Osteoblast (primary cell): ENCODE data around the gene NR2C1. TPM values are rescaled to one million over a fixed set of nuclear protein-coding genes. Genes with fewer than 3 reads are reported as not detected.
A peak's percentile ranks its signal among the peaks of the same experiment; 100 is the strongest.

Experiments used
- DNase-seq: peaks from one replicate; pipeline ENCODE4 v3.0.0; 2011; ENCODE audit warnings: low spot score, mixed read lengths; ENCODE audit not compliant: insufficient read length; ENCODE audit errors: missing footprints
- H2AFZ ChIP-seq: 2 replicates; pipeline ENCODE4 v1.6.0; 2011; ENCODE audit warnings: mild to moderate bottlenecking, low read length
- H3K27ac ChIP-seq: 2 replicates; pipeline ENCODE4 v1.5.1; 2011; ENCODE audit warnings: mild to moderate bottlenecking, low read depth, low read length, moderate library complexity
- H3K27me3 ChIP-seq: 2 replicates; pipeline ENCODE4 v1.6.0; 2012; ENCODE audit warnings: mild to moderate bottlenecking, control low read depth, inconsistent platforms, low read length, moderate library complexity; ENCODE audit not compliant: insufficient read depth
- H3K36me3 ChIP-seq: 2 replicates; pipeline ENCODE4 v1.5.1; 2011; ENCODE audit warnings: mild to moderate bottlenecking, low read length, control low read depth, moderate library complexity; ENCODE audit not compliant: insufficient read depth
- H3K4me1 ChIP-seq: 2 replicates; pipeline ENCODE4 v1.5.1; 2011; ENCODE audit warnings: mild to moderate bottlenecking, low read length, control low read depth, moderate library complexity; ENCODE audit not compliant: insufficient read depth
- H3K4me2 ChIP-seq: 2 replicates; pipeline ENCODE4 v1.6.0; 2011; ENCODE audit warnings: mild to moderate bottlenecking, low read length; ENCODE audit not compliant: insufficient read depth
- H3K4me3 ChIP-seq: fragments of 200-600 bp; sonication (generic); 3 replicates; pipeline ENCODE4 v1.5.1; 2012; ENCODE audit warnings: mild to moderate bottlenecking, low read length, inconsistent platforms; ENCODE audit not compliant: insufficient read depth
- H3K79me2 ChIP-seq: 2 replicates; pipeline ENCODE4 v1.6.0; 2012; ENCODE audit warnings: mild to moderate bottlenecking, low read length, control low read depth, inconsistent platforms; ENCODE audit not compliant: insufficient read depth
- H3K9me3 ChIP-seq: 2 replicates; pipeline ENCODE4 v1.5.1; 2011; ENCODE audit warnings: low read depth, low read length, control low read depth
- H4K20me1 ChIP-seq: 2 replicates; pipeline ENCODE4 v1.6.0; 2012; ENCODE audit warnings: mild to moderate bottlenecking, low read length, control low read depth; ENCODE audit not compliant: insufficient read depth
- CTCF ChIP-seq: IDR thresholded peaks from 2 replicates; pipeline ENCODE4 v1.5.1; 2011; ENCODE audit warnings: mild to moderate bottlenecking, low read depth, low read length, moderate library complexity; ENCODE audit errors: extremely low read depth
- total RNA-seq: library from RNA; depleted of rRNA; stranded (reverse); fragments of >200 nt; gene quantifications from 2 replicates; pipeline ENCODE4 v1.2.3, GENCODE V29; 2012

Gene NR2C1
- total RNA-seq, 1 donor, result 22.1 TPM

GRCh38 chr12:95114766-95115405, 41.5 kb upstream of the NR2C1 start:
- Histone ChIP-seq H3K4me2 (no peak overlapping the region), H3K27me3 (no peaks in the 10 kb centered on the region), H2AFZ (no peak overlapping the region), H3K4me3 (no peak overlapping the region), H4K20me1 (no peaks in the 10 kb centered on the region), H3K27ac (no peak overlapping the region), H3K4me1 (peaks cover 30% of the 10 kb centered on the region), H3K36me3 (no peaks in the 10 kb centered on the region), H3K9me3 (no peaks in the 10 kb centered on the region), H3K79me2 (no peaks in the 10 kb centered on the region)
- no peak for TF ChIP-seq CTCF
- DNase-seq, result peak; percentile 6

GRCh38 chr12:95107362-95107761, 33.9 kb upstream of the NR2C1 start:
- TF ChIP-seq CTCF, result no peak
- no peak for DNase-seq
- H3K27me3 ChIP-seq, result no peaks in the 10 kb centered on the region
- H3K36me3 ChIP-seq, result peaks cover 12% of the 10 kb centered on the region
- H3K79me2 ChIP-seq, result no peaks in the 10 kb centered on the region
- no peaks in the 10 kb centered on the region for H4K20me1 ChIP-seq
- no peak overlapping the region for H3K27ac ChIP-seq
- H3K4me2 ChIP-seq, result no peak overlapping the region
- peaks cover 13% of the 10 kb centered on the region for H3K4me1 ChIP-seq
- H2AFZ ChIP-seq, result no peak overlapping the region
- no peak overlapping the region for H3K4me3 ChIP-seq
- no peaks in the 10 kb centered on the region for H3K9me3 ChIP-seq

GRCh38 chr12:95105540-95105939, 32.1 kb upstream of the NR2C1 start:
- no peak overlapping the region for H3K4me2 ChIP-seq
- H3K27ac ChIP-seq, result no peak overlapping the region

More at GRCh38 chr12:95105540-95105939, 32.1 kb upstream of the NR2C1 start:
- H3K36me3 ChIP-seq, result peaks cover 12% of the 10 kb centered on the region
- H3K4me3 ChIP-seq, result no peak overlapping the region
- H3K9me3 ChIP-seq, result no peaks in the 10 kb centered on the region
- no peaks in the 10 kb centered on the region for H3K27me3 ChIP-seq
- no peak for TF ChIP-seq CTCF
- peaks cover 14% of the 10 kb centered on the region for H3K4me1 ChIP-seq
- no peak overlapping the region for H2AFZ ChIP-seq
- DNase-seq, result no peak
- H3K79me2 ChIP-seq, result no peaks in the 10 kb centered on the region
- H4K20me1 ChIP-seq, result no peaks in the 10 kb centered on the region
